ENCODE results near the gene GPRC5A. TPM values are rescaled to one million over a fixed set of nuclear protein-coding genes. Genes with fewer than 3 reads are reported as not detected.

The GPRC5A gene
- total and polyA plus RNA-seq, 2 of the 8 experiments (the other 6 are each of a cell fraction or from before 2014, with no cell fraction given) = 1.0 to 1.4 TPM

DNA sequence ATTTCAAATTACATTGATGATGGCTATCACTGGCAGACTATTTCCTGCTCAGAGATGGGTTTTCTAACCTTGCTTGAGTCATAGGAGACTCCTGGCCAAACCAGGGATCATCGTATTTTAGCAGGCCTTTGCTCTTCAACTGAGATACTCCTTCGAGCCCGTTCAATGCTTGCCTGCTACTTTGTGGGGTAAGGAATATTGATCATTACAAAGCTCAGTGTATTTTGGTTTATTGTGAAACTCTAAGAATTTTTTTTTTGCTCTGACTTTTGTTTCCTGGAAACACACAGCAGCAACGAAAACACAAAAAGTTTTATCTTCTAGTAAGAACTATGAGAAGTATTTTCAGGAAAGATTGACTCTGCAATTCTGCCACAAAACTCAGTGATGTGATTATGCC, 56.5 kb downstream of the GPRC5A start:
- no peak overlapping the region for H3K18ac ChIP-seq (ENCODE audit: extremely low read depth, low read length)
- H4K5ac ChIP-seq (ENCODE audit: insufficient read length, low read depth, low read length) = no peak overlapping the region
- H3K9ac ChIP-seq (replicated peaks in 1 of 4; ENCODE audit: extremely low read depth in 1 of 4, low read depth in 3 of 4, low read length in 3 of 4) = no peak overlapping the region
- no peaks in the 10 kb centered on the region for H3K36me3 ChIP-seq (ENCODE audit: control insufficient read depth in 2 of 4, insufficient read depth in 4 of 4, low read length in 3 of 4)
- no peak overlapping the region for H3K56ac ChIP-seq (replicated peaks; ENCODE audit: insufficient read length, low read depth, low read length)
- no peak overlapping the region for H3K4ac ChIP-seq (replicated peaks; ENCODE audit: insufficient read length, low read depth, low read length)
- no peaks in the 10 kb centered on the region for H3K79me2 ChIP-seq (ENCODE audit: control insufficient read depth in 1 of 2, insufficient read depth in 2 of 2, low read length in 2 of 2)
- no peak overlapping the region for H3K14ac ChIP-seq (ENCODE audit: insufficient read length)
- no peak overlapping the region for H2BK15ac ChIP-seq (ENCODE audit: low read length)
- H2AFZ ChIP-seq (ENCODE audit: low read length) = no peak overlapping the region
- no peak overlapping the region for H2AK5ac ChIP-seq (ENCODE audit: low read depth, low read length)
- POLR2A ChIA-PET (ENCODE audit: partially characterized antibody) = no interaction called here
- no peak for DNase-seq (ENCODE audit: low read depth in 1 of 2, low spot score in 2 of 2)
- no peak overlapping the region for H2BK20ac ChIP-seq (ENCODE audit: low read length)
- H2BK5ac ChIP-seq (ENCODE audit: low read depth, low read length) = no peak overlapping the region
- no peak overlapping the region for H3K4me3 ChIP-seq (ENCODE audit: extremely low read depth in 1 of 4, insufficient read depth in 2 of 4, low read depth in 3 of 4, low read length in 4 of 4)
- H4K91ac ChIP-seq (replicated peaks; ENCODE audit: insufficient read length, low read length) = no peak overlapping the region
- H2BK120ac ChIP-seq (replicated peaks; ENCODE audit: low read depth, low read length) = no peak overlapping the region
- no peaks in the 10 kb centered on the region for H3K9me3 ChIP-seq (ENCODE audit: insufficient read depth in 2 of 2, low read depth in 1 of 2, low read length in 1 of 2)
- no peaks in the 10 kb centered on the region for H3K79me1 ChIP-seq (ENCODE audit: low read depth, low read length)
- H3K4me1 ChIP-seq (replicated peaks in 1 of 4; ENCODE audit: control insufficient read depth in 3 of 4, insufficient read depth in 4 of 4, low read length in 3 of 4) = no peaks in the 10 kb centered on the region
- no peak for TF ChIP-seq TBP (IDR thresholded peaks at IDR 0.05; ENCODE audit: low read depth, low read length)
- no peak overlapping the region for H3K27ac ChIP-seq (ENCODE audit: low read depth, low read length)
- 90% methylated on average over 4 of the region's 4 CpGs; no CpG with 5 or more reads in 1 of the 2 experiments for WGBS, 2 experiments (ENCODE audit: extremely low coverage in 1 of 2, insufficient coverage in 1 of 2, insufficient read length in 1 of 2, insufficient replicate concordance in 2 of 2, low coverage in 1 of 2, low lambda C conversion rate in 2 of 2, missing lambda C conversion rate in 1 of 2)
- H3K23me2 ChIP-seq (ENCODE audit: low read depth, low read length) = no peaks in the 10 kb centered on the region
- no peaks in the 10 kb centered on the region for H4K20me1 ChIP-seq (replicated peaks in 1 of 2; ENCODE audit: control insufficient read depth in 1 of 2, insufficient read depth in 2 of 2, low read length in 2 of 2)
- H3K23ac ChIP-seq (ENCODE audit: insufficient read length) = no peak overlapping the region
- no peaks in the 10 kb centered on the region for H3K27me3 ChIP-seq (replicated peaks in 1 of 4; ENCODE audit: control insufficient read depth in 3 of 4, extremely low read depth in 1 of 4, insufficient read depth in 3 of 4, low read length in 3 of 4)
- FAIRE-seq = no peak
- H4K8ac ChIP-seq (ENCODE audit: extremely low read depth, insufficient read depth, low read length) = no peak overlapping the region
- no peak overlapping the region for H2BK12ac ChIP-seq (ENCODE audit: low read depth, low read length)
- H3K4me2 ChIP-seq (ENCODE audit: insufficient read depth in 1 of 2, low read depth in 2 of 2, low read length in 2 of 2) = no peak overlapping the region
- CTCF ChIA-PET (ENCODE audit: partially characterized antibody) = interaction anchor here (1.4 to 1.6 kb wide), 2 partner anchors 36 to 39 kb away, joined by 3 to 6 read pairs; no protein-coding TSS in a partner anchor
